ENCODE data around the gene SSC5D.

SSC5D gene

DNA sequence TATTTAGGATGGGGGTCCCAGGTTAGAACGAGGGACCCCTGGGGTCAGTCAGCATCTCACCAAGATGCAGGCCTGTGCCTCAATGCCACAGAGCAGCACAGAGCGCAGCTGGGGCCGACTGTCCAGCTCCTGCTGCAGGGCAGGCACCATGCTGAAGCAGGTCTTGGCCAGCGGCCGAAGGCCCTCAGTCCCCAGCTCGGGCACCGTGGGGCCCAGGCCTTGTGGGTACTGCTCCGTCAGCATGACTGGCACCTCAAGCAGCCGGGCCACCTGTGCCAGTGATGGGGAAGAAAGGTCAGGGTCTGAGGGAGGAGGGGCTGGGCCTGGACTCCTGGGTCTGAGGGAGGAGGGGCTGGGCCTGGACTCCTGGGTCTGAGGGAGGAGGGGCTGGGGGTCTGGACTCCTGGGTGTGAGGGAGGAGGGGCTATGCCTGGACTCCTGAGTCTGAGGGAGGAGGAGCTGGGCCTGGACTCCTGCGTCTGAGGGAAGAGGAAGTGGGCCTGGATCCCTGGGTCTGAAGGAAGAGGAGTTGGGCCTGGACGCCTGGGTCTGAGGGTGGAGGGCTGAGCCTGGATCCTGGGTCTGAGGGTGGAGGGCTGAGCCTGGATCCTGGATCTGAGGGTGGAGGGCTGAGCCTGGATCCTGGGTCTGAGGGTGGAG is 32.5 kb upstream of the SSC5D start:
- no peak for DNase-seq

DNA sequence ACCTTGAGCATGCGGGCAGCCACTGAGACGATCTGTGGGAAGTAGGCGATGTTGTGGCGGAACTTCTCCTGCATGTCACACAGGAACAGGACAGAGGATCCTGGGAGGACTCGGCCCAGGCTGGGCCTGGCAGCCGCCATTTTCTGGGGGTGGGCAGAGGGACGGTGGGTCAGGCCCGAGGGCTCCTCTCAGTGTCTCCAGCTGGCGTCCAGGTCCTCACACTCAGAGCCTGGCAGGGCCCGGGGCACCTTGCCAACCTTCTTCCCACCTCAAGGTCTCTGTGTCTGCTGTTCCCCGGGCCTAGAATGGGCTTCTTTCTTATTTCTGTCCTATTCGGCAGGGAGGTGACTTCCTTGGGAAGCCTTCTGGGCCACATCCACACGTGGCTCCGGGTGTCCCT is 31.9 kb upstream of the SSC5D start:
- DNase-seq: no peak

DNA sequence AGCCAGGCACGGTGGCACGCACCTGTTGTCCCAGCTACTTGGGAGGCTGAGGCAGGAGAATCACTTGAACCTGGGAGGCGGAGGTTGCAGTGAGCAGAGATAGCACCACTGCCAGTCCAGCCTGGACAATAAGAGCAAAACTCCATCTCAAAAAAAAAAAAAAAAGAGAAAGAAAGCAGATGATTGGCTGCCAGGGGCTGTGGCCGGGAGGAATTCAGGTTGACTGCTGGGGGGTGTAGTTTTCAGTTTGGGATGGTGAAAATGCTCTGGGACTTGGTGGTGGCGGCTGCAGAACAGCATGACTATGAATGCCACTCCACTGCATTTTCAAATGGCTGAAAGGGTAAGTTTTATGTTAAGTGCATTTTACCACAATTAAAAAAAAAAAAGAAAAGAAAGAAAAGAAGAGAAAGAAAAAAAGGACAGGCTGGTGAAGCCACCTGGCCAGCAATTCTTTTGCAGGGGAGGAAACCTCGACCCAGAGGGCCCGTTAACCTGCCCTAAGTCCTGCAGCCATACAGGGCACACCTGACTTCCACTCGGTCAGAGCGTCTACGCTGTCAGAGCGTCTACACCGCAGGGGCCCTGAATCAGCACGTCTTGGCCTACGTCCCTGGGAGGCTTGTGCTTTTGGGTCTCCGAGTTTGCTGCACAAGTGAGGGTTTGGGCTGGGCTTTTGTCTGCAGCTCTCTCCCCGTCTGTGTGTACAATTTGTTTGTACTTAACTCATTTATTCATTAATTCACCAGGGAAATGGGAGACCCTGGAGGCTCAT is 30.4 kb upstream of the SSC5D start:
- no peak for DNase-seq

DNA sequence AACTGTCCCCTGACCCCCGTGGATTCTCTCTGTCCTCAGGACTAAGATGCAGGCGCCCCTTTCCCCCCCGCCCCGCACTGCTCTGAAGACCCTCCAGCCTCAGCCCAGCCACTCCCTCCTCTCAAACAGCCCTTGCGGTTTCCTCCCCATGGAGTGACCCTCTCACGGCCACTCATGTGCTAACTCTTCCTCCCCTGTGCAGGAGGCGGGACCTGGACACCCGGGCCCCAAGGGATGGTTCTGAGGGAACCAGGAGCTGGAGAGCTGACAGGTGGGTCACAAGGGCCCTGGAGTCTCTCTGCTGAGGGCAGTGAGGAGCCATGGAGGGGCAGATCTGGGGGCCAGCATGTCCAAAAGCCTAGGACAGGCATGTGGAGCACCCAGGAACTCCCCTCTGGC is 28.7 kb upstream of the SSC5D start:
- DNase-seq: no peak

DNA sequence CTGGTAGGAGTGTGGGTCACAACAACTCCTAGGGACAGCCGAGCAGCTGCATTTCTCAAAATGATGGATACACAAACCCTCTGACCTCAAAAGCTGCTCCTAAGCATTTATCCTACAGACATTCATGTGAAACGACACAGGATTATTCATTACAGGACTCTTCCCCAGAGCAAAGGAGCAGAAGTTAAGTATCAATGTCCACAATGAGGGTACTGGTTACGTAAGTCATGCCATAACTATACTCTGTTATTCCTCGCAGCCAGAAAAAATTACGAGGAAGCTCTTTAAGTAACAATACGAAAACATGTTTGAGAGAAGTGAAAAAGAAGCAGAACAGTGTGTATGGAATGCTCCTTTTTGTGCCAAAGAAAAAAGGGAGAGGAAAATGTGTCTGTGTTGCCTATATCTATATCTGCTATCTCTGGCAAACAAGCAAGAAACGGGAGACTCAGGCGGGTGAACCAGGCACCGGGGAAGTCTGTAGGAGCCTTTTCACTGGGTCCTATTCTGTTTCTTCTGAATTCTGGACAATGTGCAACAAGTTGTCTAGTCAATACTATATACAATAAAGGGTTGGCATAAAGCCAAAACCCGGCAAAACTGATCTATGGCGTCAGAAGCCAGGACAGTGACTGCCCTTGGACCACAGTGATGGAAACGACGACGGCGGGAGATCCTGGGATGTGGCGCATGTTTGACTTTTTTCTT is 28.1 kb upstream of the SSC5D start:
- no peak for DNase-seq

DNA sequence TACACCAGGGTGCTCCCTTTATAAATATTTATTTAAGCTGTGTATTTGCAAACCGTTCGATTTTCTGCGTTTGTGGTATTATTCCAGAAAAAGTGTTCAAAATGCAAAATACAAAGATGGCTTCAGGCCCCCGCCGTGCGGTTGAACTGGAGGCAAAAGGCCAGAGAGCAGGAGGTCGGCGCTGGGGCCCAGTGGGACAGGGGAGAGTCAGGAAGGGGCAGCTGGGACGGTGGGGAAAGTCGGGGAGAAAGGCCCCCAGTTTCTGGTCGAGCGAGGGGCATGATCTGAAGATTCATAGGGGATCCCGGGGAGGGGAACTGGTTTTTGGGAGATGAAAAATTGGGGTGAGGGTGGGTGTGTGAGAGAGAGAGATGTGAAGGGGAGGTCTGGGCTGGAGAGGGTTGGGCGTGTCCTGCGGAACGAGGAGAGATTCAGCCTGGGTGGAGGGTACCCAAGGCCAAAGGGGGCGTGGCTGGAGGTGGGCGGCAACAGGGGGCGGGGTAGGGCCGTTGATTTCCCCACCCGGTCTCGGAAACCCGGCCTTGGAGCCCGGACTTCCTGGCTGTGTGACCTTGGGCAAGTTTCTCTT is 27.5 kb upstream of the SSC5D start:
- DNase-seq: no peak

DNA sequence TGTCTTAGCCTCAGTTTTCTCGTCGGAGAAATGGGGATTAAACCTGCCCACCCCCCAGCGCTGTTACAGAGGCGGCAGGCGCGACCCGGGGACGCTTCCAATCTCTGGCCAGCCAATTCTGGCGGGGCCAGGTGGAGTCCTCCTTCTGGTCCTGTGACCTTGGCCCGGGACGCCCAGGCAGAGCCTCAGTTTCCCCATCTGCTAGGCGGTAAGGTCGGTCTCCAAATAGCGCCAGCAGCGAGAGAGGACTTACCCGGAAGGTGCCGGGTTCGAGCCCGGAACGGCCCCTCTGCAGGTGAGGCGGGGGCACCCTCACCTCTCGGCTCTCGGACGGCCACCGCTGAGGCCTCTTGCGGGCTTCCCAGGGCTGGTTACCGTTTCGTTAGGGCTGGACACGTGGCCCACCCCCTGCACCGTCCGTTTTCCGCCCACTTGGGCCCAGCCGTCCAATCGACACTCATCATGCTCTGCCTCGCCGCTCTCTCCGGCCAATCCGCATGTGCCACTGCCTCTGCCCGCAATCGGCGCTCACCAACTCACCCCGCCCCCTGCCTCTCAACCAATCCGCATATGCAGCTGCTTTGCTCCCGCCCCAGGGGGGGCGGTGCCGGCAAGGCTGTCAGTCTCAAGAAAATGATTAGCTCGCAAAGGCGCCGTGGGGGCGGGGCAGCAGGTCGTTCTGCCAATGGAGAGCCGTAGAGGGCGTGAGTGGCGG is 26.8 kb upstream of the SSC5D start, which contains the start of gene ISOC2:
Gene ISOC2, minus strand, starts transcription at position 384 of the 715 bp plus-strand sequence. CDS start 5,156 bp downstream, outside the sequence.
- peak; percentile 100 for DNase-seq

DNA sequence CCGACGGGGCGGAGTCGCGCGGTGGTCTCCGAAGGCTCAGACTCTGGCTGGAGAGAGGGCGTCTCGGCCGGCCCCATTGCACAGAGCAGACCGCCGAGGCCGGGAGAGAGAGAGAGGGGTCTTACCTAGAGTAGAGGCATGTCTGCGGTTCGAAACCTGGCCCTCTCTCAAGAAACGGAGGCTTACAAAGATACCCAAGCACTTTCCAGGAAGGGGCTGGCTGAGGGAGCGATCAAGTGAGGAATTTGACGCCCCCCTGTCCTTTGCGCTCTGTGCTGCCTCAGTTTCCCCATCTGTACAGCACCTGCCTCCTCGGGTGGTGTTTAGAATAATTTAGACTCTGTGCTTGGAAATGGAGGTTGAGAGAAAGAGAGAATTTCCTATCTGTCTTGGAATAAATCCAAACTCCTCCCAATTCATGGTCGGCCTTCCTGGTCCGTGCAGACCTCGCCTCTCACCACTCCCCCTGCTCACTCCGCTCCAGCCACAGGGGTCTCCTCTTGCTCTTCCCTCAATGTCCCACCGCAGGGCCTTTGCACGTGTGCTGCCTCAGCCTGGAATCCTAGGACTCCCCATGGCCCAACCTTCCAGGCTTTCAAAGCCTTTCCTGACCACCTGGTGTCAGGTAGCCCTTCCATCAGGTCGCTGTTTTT is 26.1 kb upstream of the SSC5D start:
- no peak for DNase-seq

DNA sequence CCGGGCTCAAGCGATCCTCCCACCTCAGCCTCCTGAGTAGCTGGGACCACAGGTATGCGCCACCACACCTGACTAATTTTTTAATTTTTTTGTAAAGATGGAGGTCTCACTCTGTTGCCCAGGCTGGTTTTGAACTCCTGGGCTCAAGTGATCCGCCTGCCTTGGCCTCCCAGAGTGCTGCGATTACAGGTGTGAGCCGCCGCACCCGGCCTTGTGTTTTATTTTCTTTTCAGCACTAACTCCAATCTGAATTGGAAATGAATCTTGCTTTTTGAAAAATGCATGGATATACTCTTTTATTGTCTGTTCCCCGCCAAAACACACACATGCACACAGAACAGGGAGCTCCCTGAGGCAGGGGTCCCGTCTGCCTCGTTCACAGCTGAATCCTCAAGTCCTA is 25.5 kb upstream of the SSC5D start:
- no peak for DNase-seq

DNA sequence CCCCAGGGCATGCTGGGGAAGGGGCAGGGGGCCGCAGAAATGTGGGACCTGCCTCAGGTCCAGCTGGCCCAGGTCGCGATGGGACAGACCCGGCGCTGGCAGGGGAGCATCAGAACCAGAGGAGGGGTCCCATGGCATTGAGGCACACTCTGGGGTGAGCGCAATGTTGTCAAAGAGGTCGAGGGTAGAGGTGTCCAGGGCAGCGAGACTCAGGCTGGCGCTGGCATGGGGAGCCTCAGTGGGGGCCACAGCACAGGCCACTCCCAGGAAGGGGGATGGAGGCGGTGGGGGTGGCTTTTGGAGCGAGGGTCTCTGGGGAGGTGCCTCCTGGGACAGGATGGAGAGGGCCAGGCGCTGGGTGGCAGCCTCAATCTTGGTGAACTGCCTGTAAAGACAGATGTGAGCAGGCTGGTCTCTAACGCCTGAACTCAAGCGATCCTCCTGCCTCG is 24.6 kb upstream of the SSC5D start:
- no peak for DNase-seq

DNA sequence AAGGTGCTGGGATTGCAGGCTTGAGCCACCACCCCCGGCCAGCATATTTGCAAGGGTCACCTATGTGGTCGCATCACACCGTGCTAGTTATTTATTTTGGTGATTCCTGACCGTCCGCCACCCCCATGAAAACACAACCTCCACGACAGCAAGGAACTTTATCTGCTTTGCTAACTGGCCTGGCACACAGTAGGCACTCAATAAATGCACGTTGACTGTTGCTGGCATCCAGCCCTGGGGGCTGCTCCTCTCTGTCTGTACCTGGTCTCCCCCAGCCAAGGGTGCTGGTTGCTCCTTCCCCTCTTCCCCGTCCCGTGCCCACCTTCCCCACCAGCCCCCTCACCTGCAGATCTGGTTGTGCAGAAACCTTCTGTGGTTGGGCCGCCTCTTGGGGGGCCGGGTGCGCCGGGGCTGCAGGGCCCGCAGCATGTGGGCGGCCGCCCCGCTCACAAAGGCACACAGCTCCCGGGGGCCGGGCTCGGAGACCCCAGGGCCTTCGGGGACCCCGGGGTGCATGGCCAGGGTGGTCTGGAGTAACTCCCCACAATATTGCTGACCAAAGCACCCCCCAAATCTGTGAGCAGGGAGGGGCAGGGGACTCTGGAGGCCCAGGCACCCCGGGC is 24.1 kb upstream of the SSC5D start:
- DNase-seq: no peak

DNA sequence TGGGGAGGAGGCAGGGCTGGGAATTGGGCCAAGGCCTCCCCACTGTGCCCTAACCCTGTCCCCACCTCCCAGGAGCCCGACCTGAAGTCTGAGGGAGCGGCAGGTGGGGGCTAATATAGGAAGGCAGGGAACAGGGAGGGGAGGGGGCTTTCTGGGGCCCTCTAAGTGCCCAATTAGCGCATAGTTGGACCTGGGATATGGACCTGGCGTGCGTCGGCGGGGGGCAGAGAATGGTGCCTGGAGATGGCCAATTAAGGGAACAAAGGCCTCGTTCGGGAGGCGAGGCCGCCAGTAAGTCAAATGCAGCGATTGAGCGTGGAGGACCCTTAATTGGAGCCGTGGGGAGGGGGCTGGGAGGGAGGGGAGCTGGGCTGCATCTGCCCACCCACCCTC is 23.6 kb upstream of the SSC5D start, which contains the start of gene C19orf85:
Gene C19orf85, minus strand, starts transcription at position 90 of the 393 bp plus-strand sequence. CDS start 197 bp downstream, outside the sequence.
- no peak for DNase-seq

DNA sequence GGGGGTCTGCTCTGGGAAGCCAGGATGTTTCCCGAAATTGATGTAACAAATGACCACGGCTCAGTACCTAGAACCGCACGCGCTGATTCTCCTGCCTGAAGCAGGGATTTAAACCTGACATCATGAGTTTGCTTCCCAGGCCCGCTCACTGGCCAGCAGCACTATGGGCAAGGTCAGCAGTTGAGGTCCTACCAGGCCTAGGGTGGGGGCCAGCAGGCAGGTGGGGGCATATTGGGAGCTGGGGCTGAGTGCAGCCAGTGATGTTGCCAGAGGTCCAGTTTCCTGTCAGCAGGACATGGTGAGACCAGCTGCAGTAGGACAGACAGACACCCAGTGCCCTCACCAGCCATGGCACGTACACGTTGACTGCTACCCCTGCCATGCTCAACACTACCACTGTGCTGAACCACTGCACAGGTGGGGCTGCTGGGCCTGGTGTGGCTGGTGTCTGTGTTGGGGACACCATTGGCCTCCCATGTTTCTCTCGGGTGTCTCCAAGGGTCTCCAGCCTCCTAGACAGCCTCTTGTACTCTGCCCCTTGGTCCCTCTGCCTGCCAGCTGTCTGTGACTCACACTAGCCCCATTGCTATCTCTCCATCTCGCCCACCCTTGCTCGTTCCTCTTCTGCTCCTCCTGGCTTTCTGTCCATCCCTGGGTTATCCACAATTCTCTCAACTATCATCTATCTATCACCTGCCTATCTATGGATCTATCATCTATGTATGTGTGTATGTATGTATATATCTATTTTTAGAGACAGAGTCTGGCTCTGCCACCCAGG is 22.6 kb upstream of the SSC5D start:
- DNase-seq: no peak

DNA sequence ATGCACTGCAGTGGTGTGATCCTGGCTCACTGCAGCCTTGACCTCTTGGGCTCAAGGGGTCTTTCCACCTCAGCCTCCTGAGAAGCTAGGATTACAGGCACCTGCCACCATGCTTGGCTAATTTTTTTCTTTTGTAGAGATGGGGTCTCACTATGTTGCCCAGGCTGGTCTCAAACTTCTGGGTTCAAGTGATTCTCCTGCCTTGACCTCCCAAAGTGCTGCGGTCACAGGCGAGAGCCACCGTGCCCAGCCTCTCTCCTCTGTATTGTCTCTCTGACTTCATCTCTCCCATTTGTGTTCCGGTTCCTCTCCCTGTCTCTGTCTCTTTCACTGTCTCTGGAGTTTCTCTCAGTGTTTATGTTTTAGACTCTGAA is 22.0 kb upstream of the SSC5D start:
- no peak for DNase-seq

DNA sequence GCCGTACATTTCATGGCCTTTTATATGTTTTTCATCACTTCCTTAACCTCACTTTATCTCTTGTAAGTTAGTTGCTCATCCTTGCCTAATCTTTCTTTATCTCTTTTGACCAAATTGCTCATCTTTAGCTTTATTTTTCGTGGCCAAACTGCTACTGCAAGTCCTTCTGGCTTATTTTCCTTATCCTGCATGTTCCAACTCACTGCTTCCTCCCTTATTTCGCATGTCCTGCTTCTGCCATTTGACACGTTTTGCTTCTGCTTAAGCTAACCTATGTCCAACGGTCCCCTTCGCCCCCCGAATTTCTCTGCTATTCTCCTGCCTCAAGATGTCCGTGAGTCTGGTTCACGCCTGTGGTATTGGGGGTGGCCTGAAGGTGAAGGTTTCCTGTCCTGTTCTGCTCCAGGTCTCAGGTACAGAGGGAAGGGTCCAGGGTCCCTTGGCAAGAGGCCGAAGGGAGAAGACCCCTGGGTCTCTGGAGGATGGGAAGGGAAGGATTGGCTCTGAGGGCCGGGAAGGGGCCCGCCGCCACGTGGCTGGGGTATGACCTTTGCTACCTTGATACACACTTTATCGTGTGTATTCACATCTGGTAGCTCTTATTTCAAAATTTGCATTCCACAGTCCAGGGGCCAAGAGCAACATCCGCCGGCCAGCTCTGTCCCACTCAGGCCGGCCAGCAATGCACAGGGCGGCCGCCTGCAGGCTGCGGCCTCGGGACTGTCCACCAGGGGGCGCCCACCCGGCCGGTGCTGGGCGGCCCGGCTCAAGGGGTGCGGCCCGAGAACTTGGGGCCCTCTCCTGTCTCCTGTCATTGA is 20.8 kb upstream of the SSC5D start:
- DNase-seq: peak; percentile 64

DNA sequence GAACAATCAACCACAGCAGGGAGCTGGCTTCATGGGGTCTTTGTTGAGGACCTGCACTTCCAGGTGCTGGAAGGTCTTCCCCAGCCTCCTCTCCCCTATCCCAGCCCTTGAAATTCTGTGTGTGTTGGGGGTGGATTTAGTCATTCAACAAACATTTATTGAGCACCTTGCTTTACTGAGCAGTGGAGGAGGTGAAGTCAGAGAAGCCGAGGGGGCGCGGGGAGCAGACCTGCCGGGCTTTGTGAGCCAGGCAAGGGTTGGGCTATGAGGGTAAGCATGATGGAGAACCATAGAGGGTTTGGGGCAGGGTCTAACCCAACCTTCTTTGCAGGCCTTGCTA is 20.2 kb upstream of the SSC5D start:
- DNase-seq: no peak

DNA sequence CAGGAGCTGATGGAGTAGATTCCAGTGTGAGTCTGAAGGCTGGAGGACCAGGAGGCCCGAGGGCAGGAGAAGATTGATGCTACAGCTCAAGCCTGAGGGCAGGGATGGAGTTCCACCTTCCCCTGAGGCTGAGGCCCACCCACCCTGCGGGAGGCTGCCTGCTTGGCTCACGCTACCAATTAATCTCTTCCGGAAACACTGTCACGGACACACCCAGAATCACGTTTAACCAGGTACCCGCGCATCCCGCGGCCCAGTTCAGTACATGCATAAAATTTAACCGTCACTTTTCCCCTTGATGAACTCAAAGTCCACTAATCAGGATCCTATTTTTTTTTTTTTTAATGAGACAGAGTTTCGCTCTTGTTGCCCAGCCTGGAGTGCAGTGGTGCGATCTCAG is 17.0 kb upstream of the SSC5D start:
- DNase-seq: no peak

DNA sequence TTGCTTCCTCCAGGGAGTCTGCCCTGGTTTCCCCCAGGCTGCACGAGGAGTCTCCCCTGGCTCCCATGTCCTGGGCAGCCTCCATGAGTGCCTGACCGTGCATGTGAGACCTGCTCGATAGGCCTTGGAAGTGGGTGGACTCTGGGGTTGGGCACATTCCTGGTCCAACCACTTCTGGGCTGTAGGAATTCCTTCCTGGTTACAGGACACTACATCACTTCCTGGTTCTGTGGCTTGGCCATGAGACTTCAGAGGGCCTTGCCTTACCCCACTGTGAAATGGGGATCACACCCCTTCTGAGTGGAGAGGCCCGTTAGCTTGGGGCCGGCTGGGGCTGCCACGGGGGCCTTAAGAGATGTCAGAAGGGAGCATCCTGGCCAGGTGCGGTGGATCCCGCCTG is 15.8 kb upstream of the SSC5D start:
- no peak for DNase-seq

DNA sequence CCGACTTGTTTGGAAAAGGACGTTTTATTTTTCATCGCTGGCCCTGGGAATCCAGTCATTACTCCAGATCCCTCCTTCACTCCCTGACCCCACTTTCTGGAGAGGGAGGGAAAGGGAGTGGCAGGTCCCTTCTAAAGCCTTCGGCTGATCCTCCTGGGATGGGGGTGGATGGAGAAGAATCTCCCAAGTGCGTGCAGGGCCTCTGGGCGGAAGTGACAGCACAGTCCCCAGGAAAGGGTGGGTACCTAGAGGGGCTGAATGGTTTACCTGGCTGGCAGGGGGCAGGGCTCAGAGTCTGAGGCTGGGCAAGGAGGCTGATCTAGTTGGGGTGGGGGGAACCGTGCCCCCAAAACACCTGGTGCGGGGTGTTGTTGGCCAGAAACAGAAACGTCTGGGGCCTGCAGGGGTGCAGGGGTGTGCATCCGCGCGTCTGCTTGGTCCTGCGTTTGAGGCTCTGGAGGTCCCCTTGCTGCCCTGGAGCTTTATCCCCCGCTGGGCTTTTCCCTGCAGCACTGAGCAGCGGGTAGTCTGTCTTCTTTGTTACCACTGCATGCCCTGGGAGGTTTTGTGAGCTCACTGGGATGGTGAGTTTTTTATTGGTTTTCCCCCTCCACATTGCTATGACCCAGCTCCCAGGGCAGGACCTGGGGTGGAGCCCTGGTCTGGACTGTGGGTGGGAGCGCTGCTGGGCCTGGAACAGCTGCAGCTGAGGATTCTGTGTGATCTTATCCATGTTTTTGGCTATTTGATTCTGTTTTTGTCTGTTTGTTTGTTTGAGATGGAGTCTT is 14.8 kb upstream of the SSC5D start:
- DNase-seq: no peak
